GM18861 (cell line): ENCODE data around the gene TRABD.
"Not testable (repeated sequence)": the region's sequence is repeated elsewhere in the genome, so short reads cannot be mapped to it uniquely, and the experiment has no call there.

Experiments used
- ATAC-seq: cut with Tn5 transposase; IDR thresholded peaks from one replicate; pipeline ENCODE4 v1.9.1; 2021; ENCODE audit not compliant: unreplicated experiment

Gene TRABD

GRCh38 chr22:50151571-50152537, 33.9 kb upstream of the TRABD start:
- ATAC-seq = no peak

- ATAC-seq = no peak
Measured at GRCh38 chr22:50153056-50153755, 32.5 kb upstream of the TRABD start.

- ATAC-seq = no peak
Measured at GRCh38 chr22:50153756-50154140, 32.0 kb upstream of the TRABD start.

- no peak for ATAC-seq
Measured at GRCh38 chr22:50157709-50158375, 27.9 kb upstream of the TRABD start.

DNA sequence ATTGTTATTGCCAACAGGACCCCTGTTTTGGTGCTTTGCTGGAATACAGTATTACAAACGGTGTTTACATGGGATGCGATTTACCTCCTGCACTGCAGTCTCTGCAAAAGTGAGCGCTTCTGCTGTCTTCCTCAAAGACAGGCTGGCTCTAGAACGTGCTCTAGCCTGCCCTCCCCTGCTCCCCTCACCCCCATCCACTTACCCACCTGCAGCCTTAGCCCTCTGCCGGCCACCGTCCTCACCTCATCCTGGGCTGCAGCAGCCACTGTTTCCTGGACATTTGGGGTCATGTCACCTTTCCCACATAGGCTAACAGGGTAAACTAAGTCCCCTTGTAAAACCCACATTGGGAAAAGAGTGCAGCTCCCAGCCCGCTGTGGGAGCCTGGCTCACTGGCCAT, 24.8 kb upstream of the TRABD start:
- ATAC-seq = no peak

- no peak for ATAC-seq
Measured at GRCh38 chr22:50161508-50162390, 24.0 kb upstream of the TRABD start.

GRCh38 chr22:50162391-50162956, 23.2 kb upstream of the TRABD start:
- ATAC-seq = no peak

- no peak for ATAC-seq
Measured at GRCh38 chr22:50165436-50166123, 20.1 kb upstream of the TRABD start.

DNA sequence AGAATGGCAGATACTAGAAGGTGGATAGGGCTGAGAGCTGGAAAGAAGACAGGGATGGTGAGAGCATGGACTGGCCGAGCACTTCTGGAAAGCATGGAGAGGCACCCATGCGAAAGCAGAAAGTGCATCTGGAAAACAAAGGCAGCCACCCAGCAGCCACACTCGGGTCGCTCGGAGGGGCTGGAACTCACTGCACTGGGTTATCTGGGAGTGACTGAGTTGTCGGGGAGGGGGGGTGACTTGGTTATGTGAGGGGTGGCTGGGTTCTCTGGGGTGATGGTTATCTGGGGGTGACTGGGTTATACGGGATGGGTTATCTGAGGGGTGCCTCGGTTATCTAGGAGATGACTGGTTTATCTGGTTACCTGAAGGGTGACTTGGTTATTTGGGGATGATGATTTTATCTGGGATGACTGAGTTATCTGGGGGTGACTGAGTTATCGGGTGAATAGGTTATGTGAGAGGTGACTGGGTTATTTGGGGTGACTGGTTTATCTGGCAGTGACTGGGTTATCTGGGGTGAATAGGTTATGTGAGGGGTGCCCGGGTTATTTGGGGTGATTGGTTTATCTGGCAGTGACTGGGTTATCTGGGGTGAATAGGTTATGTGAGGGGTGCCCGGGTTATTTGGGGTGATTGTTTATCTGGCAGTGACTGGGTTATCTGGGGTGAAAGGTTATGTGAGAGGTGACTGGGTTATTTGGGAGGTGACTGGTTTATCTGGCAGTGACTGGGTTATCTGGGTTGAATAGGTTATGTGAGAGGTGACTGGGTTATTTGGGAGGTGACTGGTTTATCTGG, 17.8 kb upstream of the TRABD start:
- no peak for ATAC-seq

- ATAC-seq = not testable (repeated sequence)
Measured at GRCh38 chr22:50168490-50169180, 17.1 kb upstream of the TRABD start.

DNA sequence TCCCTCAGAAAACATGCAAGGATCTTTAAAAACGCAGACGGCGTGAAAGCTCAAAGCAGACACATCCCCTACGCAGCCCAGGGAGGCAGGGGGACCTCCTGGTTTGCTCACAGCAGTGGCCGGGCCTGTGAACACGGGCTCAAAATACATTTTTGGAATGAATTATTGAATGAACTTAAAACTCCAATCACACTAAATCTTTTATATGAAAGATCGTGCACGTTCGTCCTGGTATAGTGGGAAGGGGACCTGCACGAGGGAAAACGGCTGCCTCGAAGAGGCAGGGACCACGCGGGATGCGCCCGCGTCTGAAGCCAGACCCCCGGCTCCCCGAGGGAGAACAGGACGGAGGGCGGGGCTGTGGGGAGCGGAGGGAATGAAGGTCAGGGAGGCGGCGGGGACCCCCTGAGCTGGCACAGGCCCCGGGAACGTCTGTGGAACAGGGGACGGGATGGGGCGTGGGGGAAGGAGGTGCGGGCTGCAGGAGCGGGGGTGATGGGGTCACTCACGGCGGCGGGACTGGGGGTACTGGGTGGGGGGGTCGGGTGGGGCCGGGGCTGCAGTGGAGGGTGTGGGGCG, 16.4 kb upstream of the TRABD start:
- ATAC-seq = no peak

GRCh38 chr22:50169774-50170341, 15.9 kb upstream of the TRABD start:
- no peak for ATAC-seq

GRCh38 chr22:50170453-50171318, 15.0 kb upstream of the TRABD start, which contains the start of gene PANX2:
Gene PANX2, plus strand, starts transcription at chr22:50170731. Its CDS starts 0 bp downstream, at chr22:50170731.
- no peak for ATAC-seq

GRCh38 chr22:50171319-50171964, 14.3 kb upstream of the TRABD start:
- no peak for ATAC-seq

DNA sequence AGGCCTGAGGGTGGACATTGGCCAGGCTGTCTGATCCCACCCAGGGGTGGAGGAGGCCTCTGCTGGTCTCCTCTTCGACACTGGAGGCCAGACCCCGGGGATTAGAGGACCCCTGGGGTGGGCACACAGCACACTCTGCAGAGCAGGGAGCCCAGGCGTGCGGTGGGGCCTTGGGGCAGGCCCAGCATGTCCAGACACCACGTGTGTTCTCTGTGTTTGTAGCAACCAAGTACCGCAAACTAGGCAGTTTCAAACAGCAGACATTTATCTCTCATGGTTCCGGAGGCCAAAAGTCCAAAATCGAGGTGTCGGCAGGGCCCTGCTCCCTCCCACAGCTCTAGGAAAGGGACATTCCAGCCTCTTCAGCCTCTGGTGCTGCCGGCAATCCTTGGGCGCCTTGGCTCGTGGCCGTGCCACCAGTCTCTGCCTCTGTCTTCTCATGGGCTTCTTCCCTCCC, 13.7 kb upstream of the TRABD start:
- no peak for ATAC-seq
